A549 (cell line): ENCODE measurements around the gene SHROOM2. TPM values are rescaled to one million over a fixed set of nuclear protein-coding genes. Genes with fewer than 3 reads are reported as not detected.
A peak's percentile ranks its signal among the peaks of the same experiment; 100 is the strongest.

Source experiments
- ATAC-seq, 2 experiments: fragments of 200-7000 bp in 1 of 2; fragments of >200 bp in 1 of 2; cut with Nextera tagmentation in 1 of 2; cut with Tn5 transposase in 1 of 2; 3 replicates each; pipeline versions ENCODE4 v1.8.0 to v1.9.1; 2018 to 2020; ENCODE audit warnings: mild to moderate bottlenecking in 1 of 2, moderate library complexity in 1 of 2
- CTCF ChIA-PET: fragments of 300-600 bp; sonication (Branson Sonifier 250); formaldehyde crosslinking; extraction: SDS; loops from one replicate; lab custom pipeline; 2021; ENCODE audit warnings: antibody characterized with exemption, inconsistent platforms; lab: Yijun Ruan, JAX
- POLR2A ChIA-PET: fragments of 350-600 bp; formaldehyde crosslinking; extraction: SDS; loops from one replicate; lab custom pipeline; 2021; ENCODE audit warnings: antibody characterized with exemption, inconsistent platforms; lab: Yijun Ruan, JAX
- DNase-seq, 2 experiments: peaks; one replicate each; pipeline versions ENCODE4 v3.0.0 to v3.0.0-alpha.2; 2011 to 2016; ENCODE audit warnings: low read depth in 1 of 2, low spot score in 1 of 2
- FAIRE-seq: peaks from 2 replicates; lab custom pipeline; 2011; peaks lifted over from hg19 to GRCh38; lab: Jason Lieb, UNC
- H3K27ac ChIP-seq, 2 experiments: fragments of >200 bp; sonication (Bioruptor Twin); formaldehyde crosslinking; 3 replicates each; pipeline ENCODE4 v1.5.1; 2016 to 2017
- H3K4me1 ChIP-seq: fragments of >200 bp; sonication (Bioruptor Twin); formaldehyde crosslinking; 3 replicates; pipeline ENCODE4 v1.6.1; 2016
- H3K4me2 ChIP-seq: fragments of >200 bp; sonication (Bioruptor Twin); formaldehyde crosslinking; 3 replicates; pipeline ENCODE4 v1.6.1; 2016
- H3K4me3 ChIP-seq: fragments of >200 bp; sonication (Bioruptor Twin); formaldehyde crosslinking; 3 replicates; pipeline ENCODE4 v1.5.1; 2016
- H3K9me3 ChIP-seq: fragments of >200 bp; sonication (Bioruptor Twin); formaldehyde crosslinking; 3 replicates; pipeline ENCODE4 v1.6.1; 2016
- BHLHE40 ChIP-seq: IDR thresholded peaks from 2 replicates; pipeline ENCODE4 v1.6.1; 2012; ENCODE audit warnings: low read depth, low read length, inconsistent platforms
- E2F6 ChIP-seq: IDR thresholded peaks from 2 replicates; pipeline ENCODE4 v1.6.1; 2012; ENCODE audit warnings: low read depth, borderline replicate concordance
- EHMT2 ChIP-seq: fragments of 200-600 bp; sonication (generic); IDR thresholded peaks from 2 replicates; pipeline ENCODE4 v1.6.1; 2016; ENCODE audit warnings: antibody characterized with exemption, low read depth, mild to moderate bottlenecking, moderate library complexity
- FOSB ChIP-seq: fragments of 250-450 bp; sonication (Bioruptor Pico); IDR thresholded peaks from 2 replicates; pipeline ENCODE4 v1.5.0; 2020; ENCODE audit warnings: mild to moderate bottlenecking, moderate library complexity
- FOSL2 ChIP-seq, 2 experiments: fragments of 450-650 bp in 1 of 2; fragments of >200 bp in 1 of 2; sonication (Bioruptor Twin) in 1 of 2; formaldehyde crosslinking; IDR thresholded peaks; 2 replicates each; pipeline versions ENCODE4 v1.5.0 to v1.6.1; 2016 to 2020; ENCODE audit warnings: mild to moderate bottlenecking in 1 of 2, moderate library complexity in 1 of 2
- GATA3 ChIP-seq: IDR thresholded peaks from 2 replicates; pipeline ENCODE4 v1.6.1; 2012; ENCODE audit warnings: borderline replicate concordance
- HES2 ChIP-seq: fragments of >200 bp; sonication (Bioruptor Twin); formaldehyde crosslinking; IDR thresholded peaks from 2 replicates; pipeline ENCODE4 v1.6.1; 2016
- HOXB13 ChIP-seq: fragments of 250-450 bp; sonication (Bioruptor Pico); IDR thresholded peaks from 2 replicates; pipeline ENCODE4 v1.5.0; 2020; ENCODE audit warnings: low read depth, mild to moderate bottlenecking, moderate library complexity
- JUNB ChIP-seq: fragments of >200 bp; sonication (Bioruptor Twin); formaldehyde crosslinking; IDR thresholded peaks from 2 replicates; pipeline ENCODE4 v1.6.1; 2016
- NPAS2 ChIP-seq: fragments of 250-450 bp; sonication (Bioruptor Pico); IDR thresholded peaks from 2 replicates; pipeline ENCODE4 v1.8.0; 2022; ENCODE audit warnings: mild to moderate bottlenecking, moderate library complexity, borderline replicate concordance
- PHF8 ChIP-seq: fragments of 200-600 bp; sonication (generic); IDR thresholded peaks from 2 replicates; pipeline ENCODE4 v1.6.1; 2016; ENCODE audit warnings: low read depth, mild to moderate bottlenecking, antibody characterized with exemption, moderate library complexity, borderline replicate concordance
- POLR2A ChIP-seq: IDR thresholded peaks from 2 replicates; pipeline ENCODE4 v1.6.1; 2012; ENCODE audit warnings: mild to moderate bottlenecking, low read length
- POLR2AphosphoS2 ChIP-seq: conservative IDR thresholded peaks from 2 replicates; pipeline ENCODE4 v1.6.1; 2012; ENCODE audit warnings: low read length, improper control_type of control experiment, inconsistent platforms
- RAD21 ChIP-seq, 2 experiments: fragments of >200 bp in 1 of 2; sonication (Bioruptor Twin) in 1 of 2; formaldehyde crosslinking in 1 of 2; IDR thresholded peaks in 1 of 2; conservative IDR thresholded peaks in 1 of 2; 2 replicates in 1 of 2; 3 replicates in 1 of 2; pipeline ENCODE4 v1.6.1; 2012 to 2018; ENCODE audit warnings: inconsistent platforms in 1 of 2
- RARB ChIP-seq: fragments of 250-450 bp; sonication (Bioruptor Pico); IDR thresholded peaks from 2 replicates; pipeline ENCODE4 v1.8.0; 2021; ENCODE audit warnings: mild to moderate bottlenecking, moderate library complexity
- SMC3 ChIP-seq: fragments of >200 bp; sonication (Bioruptor Twin); formaldehyde crosslinking; IDR thresholded peaks from 3 replicates; pipeline ENCODE4 v1.6.1; 2018; ENCODE audit warnings: inconsistent platforms
- SREBF2 ChIP-seq: fragments of 450-650 bp; IDR thresholded peaks from 2 replicates; pipeline ENCODE4 v1.6.1; 2014; ENCODE audit warnings: mild to moderate bottlenecking, moderate library complexity
- TFCP2L1 ChIP-seq: fragments of 250-450 bp; sonication (Bioruptor Pico); IDR thresholded peaks from 2 replicates; pipeline ENCODE4 v1.5.0; 2021; ENCODE audit warnings: mild to moderate bottlenecking
- ZNF302 ChIP-seq: fragments of 250-450 bp; sonication (Bioruptor Pico); IDR thresholded peaks from 2 replicates; pipeline ENCODE4 v1.9.0; 2021; ENCODE audit warnings: inconsistent platforms, mild to moderate bottlenecking, moderate library complexity
- WGBS: methylation state at CpG from one replicate; pipeline ENCODE4 v1.1.6; 2017; ENCODE audit errors: missing lambda C conversion rate; 5-methylcytosine and 5-hydroxymethylcytosine counted together
- polyA plus RNA-seq, 4 experiments: library from polyadenylated mRNA; depleted of rRNA in 3 of 4; stranded (reverse); fragments of >200 nt; fragmentation: RNase III in 1 of 4; extraction: RNeasy Plus Mini Kit Qiagen cat#74134 plus additional on column Dnase treatment in 1 of 4; gene quantifications; 2 replicates in 3 of 4; 3 replicates in 1 of 4; pipeline ENCODE4 v1.2.3, GENCODE V29; 2011 to 2017
- TF ChIP-seq, protein P1 (sequence below): fragments of >200 bp; sonication (Bioruptor Twin); formaldehyde crosslinking; IDR thresholded peaks from 3 replicates; pipeline ENCODE4 v1.5.1; 2016
- TF ChIP-seq, protein P2 (sequence below): fragments of 150-350 bp; IDR thresholded peaks from 2 replicates; pipeline ENCODE4 v1.6.1; 2014; ENCODE audit warnings: low read depth, mild to moderate bottlenecking, low read length

SHROOM2 gene
- polyA plus RNA-seq, 2 of the 4 experiments (the other 2 are of a cell fraction), result 0.12 to 0.27 TPM

- TF ChIP-seq SMC3, result peak; percentile 100
- peak; percentile 41; the same call in 1 of the 2 replicates for TF ChIP-seq GATA3
- no peak for TF ChIP-seq NPAS2 (CRISPR knock-in tag)
- no peak for TF ChIP-seq E2F6
- no peak for TF ChIP-seq EHMT2
- peak; percentile 98 to 99 for TF ChIP-seq RAD21 (conservative IDR thresholded peaks at IDR 0.05 in 1 of 2, IDR thresholded peaks at IDR 0.05 in 1 of 2)
- TF ChIP-seq, protein P1, sequence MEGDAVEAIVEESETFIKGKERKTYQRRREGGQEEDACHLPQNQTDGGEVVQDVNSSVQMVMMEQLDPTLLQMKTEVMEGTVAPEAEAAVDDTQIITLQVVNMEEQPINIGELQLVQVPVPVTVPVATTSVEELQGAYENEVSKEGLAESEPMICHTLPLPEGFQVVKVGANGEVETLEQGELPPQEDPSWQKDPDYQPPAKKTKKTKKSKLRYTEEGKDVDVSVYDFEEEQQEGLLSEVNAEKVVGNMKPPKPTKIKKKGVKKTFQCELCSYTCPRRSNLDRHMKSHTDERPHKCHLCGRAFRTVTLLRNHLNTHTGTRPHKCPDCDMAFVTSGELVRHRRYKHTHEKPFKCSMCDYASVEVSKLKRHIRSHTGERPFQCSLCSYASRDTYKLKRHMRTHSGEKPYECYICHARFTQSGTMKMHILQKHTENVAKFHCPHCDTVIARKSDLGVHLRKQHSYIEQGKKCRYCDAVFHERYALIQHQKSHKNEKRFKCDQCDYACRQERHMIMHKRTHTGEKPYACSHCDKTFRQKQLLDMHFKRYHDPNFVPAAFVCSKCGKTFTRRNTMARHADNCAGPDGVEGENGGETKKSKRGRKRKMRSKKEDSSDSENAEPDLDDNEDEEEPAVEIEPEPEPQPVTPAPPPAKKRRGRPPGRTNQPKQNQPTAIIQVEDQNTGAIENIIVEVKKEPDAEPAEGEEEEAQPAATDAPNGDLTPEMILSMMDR, result peak; percentile 94
- H3K4me2 ChIP-seq, result peak overlapping the region; percentile 39; the same call in 2 of the 3 replicates
- ChIA-PET CTCF (interaction anchor here (0.6 to 11.2 kb wide), 17 partner anchors 8 to 550 kb away, joined by 3 to 216 read pairs (median 3); no protein-coding TSS in a partner anchor), POLR2A (no interaction called here)
- H3K9me3 ChIP-seq, result peaks cover 19% of the 10 kb centered on the region
- no peaks in the 10 kb centered on the region for H3K4me1 ChIP-seq
- peak; percentile 61 for FAIRE-seq
- no peak overlapping the region for H3K4me3 ChIP-seq
- H3K27ac ChIP-seq, result peak overlapping the region; percentile 52 to 73; a peak in 5 of 6 replicates
- ATAC-seq, result peak; percentile 74 to 97
- DNase-seq, result peak; percentile 68 to 88
- 20% methylated on average over 18 of the region's 18 CpGs for WGBS
Observed at GRCh38 chrX:9995855-9996339, 209.7 kb downstream of the SHROOM2 start.

DNA sequence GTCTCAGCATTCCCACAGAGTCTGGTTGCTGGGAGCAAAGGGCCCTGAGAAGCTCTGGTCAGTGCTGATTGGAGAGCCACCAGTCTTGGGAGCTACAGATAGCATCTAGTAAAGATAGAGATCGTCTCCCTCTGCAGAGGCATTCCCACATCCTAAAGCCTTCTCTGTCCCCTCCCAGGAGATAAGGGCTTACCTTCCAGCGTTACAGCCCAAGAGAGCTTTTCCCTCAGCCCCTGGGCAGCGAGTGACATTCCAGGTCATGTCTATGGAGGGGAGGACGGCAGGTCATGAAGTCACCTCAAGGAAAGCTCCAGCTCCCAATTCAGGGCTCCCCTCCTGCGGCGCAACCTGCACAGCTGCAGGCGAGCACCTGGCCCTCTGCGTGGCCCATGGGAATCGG is 210.8 kb downstream of the SHROOM2 start:
- CTCF ChIA-PET, result interaction anchor here (0.7 to 11.2 kb wide), 13 partner anchors 9 to 1247 kb away, joined by 3 to 216 read pairs (median 3); no protein-coding TSS in a partner anchor
- POLR2A ChIA-PET, result no interaction called here
- 89% methylated on average over 6 of the region's 9 CpGs for WGBS
- Histone ChIP-seq H3K9me3 (peaks cover 23% of the 10 kb centered on the region), H3K27ac (peak overlapping the region; percentile 27 to 73; a peak in 4 of 6 replicates), H3K4me1 (no peaks in the 10 kb centered on the region), H3K4me3 (no peak overlapping the region), H3K4me2 (no peak overlapping the region)
- DNase-seq, result no peak
- no peak for FAIRE-seq
- ATAC-seq, result no peak
- TF ChIP-seq FOSB (no peak), SREBF2 (no peak), NPAS2 (CRISPR knock-in tag) (no peak), TFCP2L1 (CRISPR knock-in tag) (no peak), HES2 (no peak), POLR2AphosphoS2 (no peak), PHF8 (no peak)

GRCh38 chrX:9997524-9997923 is 211.3 kb downstream of the SHROOM2 start:
- FAIRE-seq, result no peak
- CTCF ChIA-PET, result interaction anchor here (0.7 to 11.2 kb wide), 11 partner anchors 10 to 1248 kb away, joined by 3 to 216 read pairs (median 3); no protein-coding TSS in a partner anchor
- peaks cover 23% of the 10 kb centered on the region for H3K9me3 ChIP-seq
- WGBS, result 94% methylated on average over 8 of the region's 8 CpGs
- no peak for DNase-seq
- no peak for ATAC-seq
- H3K4me1 ChIP-seq, result no peaks in the 10 kb centered on the region
- H3K27ac ChIP-seq, result peak overlapping the region; percentile 27 to 73; a peak in 2 of 6 replicates
- H3K4me2 ChIP-seq, result no peak overlapping the region
- H3K4me3 ChIP-seq, result no peak overlapping the region
- POLR2A ChIA-PET, result no interaction called here
- TF ChIP-seq, protein P2, sequence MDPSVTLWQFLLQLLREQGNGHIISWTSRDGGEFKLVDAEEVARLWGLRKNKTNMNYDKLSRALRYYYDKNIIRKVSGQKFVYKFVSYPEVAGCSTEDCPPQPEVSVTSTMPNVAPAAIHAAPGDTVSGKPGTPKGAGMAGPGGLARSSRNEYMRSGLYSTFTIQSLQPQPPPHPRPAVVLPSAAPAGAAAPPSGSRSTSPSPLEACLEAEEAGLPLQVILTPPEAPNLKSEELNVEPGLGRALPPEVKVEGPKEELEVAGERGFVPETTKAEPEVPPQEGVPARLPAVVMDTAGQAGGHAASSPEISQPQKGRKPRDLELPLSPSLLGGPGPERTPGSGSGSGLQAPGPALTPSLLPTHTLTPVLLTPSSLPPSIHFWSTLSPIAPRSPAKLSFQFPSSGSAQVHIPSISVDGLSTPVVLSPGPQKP, result no peak
- no peak for TF ChIP-seq RAD21 (conservative IDR thresholded peaks at IDR 0.05 in 1 of 2, IDR thresholded peaks at IDR 0.05 in 1 of 2)
- no peak for TF ChIP-seq ZNF302 (CRISPR knock-in tag)
- TF ChIP-seq TFCP2L1 (CRISPR knock-in tag), result no peak
- no peak for TF ChIP-seq RARB (CRISPR knock-in tag)
- TF ChIP-seq E2F6, result no peak
- TF ChIP-seq HOXB13 (CRISPR knock-in tag), result no peak
- TF ChIP-seq BHLHE40, result no peak
- no peak for TF ChIP-seq EHMT2
- TF ChIP-seq JUNB, result no peak
- no peak for TF ChIP-seq POLR2A
- TF ChIP-seq GATA3, result no peak
- no peak for TF ChIP-seq FOSL2 (IDR thresholded peaks at IDR 0.05)
- no peak for TF ChIP-seq FOSL2 (CRISPR knock-in tag; IDR thresholded peaks at IDR 0.05)
